HAP-1 (cell line): ENCODE results near the gene PLEKHF1.
"Not testable (repeated sequence)": the region's sequence is repeated elsewhere in the genome, so short reads cannot be mapped to it uniquely, and the experiment has no call there.

Experiments used
- DNase-seq, 2 experiments: peaks; one replicate each; pipeline ENCODE4 v3.0.0-alpha.2; 2016 to 2020; ENCODE audit warnings: low spot score in 2 of 2
- H3K27me3 ChIP-seq: fragments of 250-450 bp; sonication (Bioruptor Pico); 2 replicates; pipeline ENCODE4 v1.5.1; 2020; ENCODE audit warnings: low read depth, mild to moderate bottlenecking, moderate library complexity
- H3K36me3 ChIP-seq: fragments of 250-450 bp; sonication (Bioruptor Pico); replicated peaks from 2 replicates; pipeline ENCODE4 v1.5.1; 2020; ENCODE audit warnings: mild to moderate bottlenecking
- H3K4me1 ChIP-seq: fragments of 250-450 bp; sonication (Bioruptor Pico); 2 replicates; pipeline ENCODE4 v1.5.1; 2020; ENCODE audit warnings: mild to moderate bottlenecking
- H3K4me3 ChIP-seq: fragments of 250-450 bp; sonication (Bioruptor Pico); 2 replicates; pipeline ENCODE4 v1.5.1; 2020; ENCODE audit warnings: mild to moderate bottlenecking, moderate library complexity
- H3K9me3 ChIP-seq: fragments of 250-450 bp; sonication (Bioruptor Pico); 2 replicates; pipeline ENCODE4 v1.5.1; 2020; ENCODE audit warnings: mild to moderate bottlenecking, moderate library complexity
- in situ Hi-C: fragments of 300-500 bp; cut with MboI; formaldehyde crosslinking; loops from 3 replicates; pipeline ENCODE4 v1.14.3; 2020; ENCODE audit warnings: low sequenced_read_pairs, inconsistent platforms, mixed read lengths

The PLEKHF1 gene

DNA sequence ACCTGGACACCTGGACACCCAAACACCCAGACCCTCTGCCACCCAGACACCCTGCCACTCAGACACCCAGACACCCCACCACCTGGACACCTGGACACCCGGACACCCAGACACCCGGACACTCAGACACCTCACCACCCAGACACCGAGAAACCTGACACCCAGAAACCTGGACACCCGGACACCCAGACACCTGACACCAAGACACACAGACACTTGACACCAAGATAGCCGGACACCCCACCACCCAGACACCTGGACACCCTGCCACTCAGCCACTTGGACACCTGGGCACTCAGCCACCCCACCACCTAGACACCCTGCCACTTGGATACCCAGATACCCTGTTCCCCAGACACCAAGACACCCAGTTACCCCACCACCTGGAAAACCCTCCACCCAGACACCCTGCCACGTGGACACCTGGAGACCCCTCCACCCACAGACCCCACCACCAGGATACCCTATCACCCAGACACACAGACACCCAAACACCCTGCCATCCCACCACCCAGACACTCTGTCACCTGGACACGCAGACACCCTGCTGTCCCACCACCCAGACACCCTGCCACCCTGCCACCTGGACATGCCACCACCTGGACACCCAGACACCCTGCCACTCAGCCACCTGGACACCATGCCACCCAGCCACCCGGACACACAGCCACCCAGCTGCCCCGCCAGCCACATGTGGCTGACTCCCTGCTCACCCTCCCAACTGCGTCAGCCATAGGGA, 32.4 kb downstream of the PLEKHF1 start:
- in situ Hi-C loops, result loop anchor here (25.0 kb wide), 1 partner anchor 485 kb away; the partner anchor contains the start of gene UQCRFS1
- H3K36me3 ChIP-seq, result no peaks in the 10 kb centered on the region; the same call in 1 of the 2 replicates
- no peaks in the 10 kb centered on the region for H3K27me3 ChIP-seq
- no peaks in the 10 kb centered on the region for H3K4me1 ChIP-seq
- H3K4me3 ChIP-seq, result no peak overlapping the region
- H3K9me3 ChIP-seq, result no peaks in the 10 kb centered on the region; the same call in 1 of the 2 replicates
- no peak for DNase-seq

DNA sequence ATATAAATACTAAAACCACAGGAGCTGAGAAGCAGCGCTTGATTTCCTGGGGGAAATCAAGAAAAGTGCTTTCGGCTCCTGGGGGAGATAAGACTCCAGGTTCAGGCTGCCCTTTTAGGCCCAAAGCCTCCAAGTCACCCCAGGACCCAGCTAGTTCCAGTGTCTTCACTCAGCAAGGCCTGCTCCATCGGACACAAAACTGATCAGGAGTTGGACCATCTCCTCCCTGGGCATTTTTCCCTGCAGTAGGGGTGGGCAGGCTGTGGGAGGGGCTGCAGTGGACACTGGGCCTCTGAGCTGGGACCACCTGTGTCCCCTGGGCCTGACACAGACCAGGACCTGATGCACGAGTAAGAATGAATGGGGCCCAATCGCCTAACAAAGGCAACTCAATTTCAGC, 34.6 kb downstream of the PLEKHF1 start:
- Histone ChIP-seq H3K4me1 (no peaks in the 10 kb centered on the region), H3K36me3 (no peaks in the 10 kb centered on the region; the same call in 1 of the 2 replicates), H3K4me3 (no peak overlapping the region), H3K27me3 (no peaks in the 10 kb centered on the region), H3K9me3 (no peaks in the 10 kb centered on the region; the same call in 1 of the 2 replicates)
- in situ Hi-C loops, result loop anchor here (25.0 kb wide), 1 partner anchor 488 kb away; the partner anchor contains the start of gene UQCRFS1
- DNase-seq, result no peak

DNA sequence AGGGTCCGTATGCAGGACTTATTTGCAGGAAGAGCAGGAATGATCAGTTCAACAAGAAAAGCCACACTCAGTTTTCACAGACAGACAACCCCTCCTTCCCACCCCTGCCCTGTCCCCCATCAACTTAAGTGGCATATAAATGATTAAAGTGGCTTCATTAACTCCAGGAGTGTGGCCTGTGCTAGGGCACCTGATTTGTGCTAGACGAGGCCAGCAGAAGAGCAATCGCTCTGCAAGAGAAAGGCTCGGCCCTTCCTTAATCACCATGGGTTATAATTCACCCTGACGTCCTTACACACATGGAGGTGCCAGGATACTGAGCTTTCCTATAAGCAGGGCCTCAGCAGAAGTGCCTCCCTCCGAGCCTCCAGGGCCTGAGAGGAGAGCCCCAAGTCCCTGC, 35.2 kb downstream of the PLEKHF1 start:
- Histone ChIP-seq H3K9me3 (no peaks in the 10 kb centered on the region; the same call in 1 of the 2 replicates), H3K4me1 (no peaks in the 10 kb centered on the region), H3K27me3 (no peaks in the 10 kb centered on the region), H3K4me3 (no peak overlapping the region), H3K36me3 (no peaks in the 10 kb centered on the region; the same call in 1 of the 2 replicates)
- no peak for DNase-seq
- in situ Hi-C loops, result no loop called here

DNA sequence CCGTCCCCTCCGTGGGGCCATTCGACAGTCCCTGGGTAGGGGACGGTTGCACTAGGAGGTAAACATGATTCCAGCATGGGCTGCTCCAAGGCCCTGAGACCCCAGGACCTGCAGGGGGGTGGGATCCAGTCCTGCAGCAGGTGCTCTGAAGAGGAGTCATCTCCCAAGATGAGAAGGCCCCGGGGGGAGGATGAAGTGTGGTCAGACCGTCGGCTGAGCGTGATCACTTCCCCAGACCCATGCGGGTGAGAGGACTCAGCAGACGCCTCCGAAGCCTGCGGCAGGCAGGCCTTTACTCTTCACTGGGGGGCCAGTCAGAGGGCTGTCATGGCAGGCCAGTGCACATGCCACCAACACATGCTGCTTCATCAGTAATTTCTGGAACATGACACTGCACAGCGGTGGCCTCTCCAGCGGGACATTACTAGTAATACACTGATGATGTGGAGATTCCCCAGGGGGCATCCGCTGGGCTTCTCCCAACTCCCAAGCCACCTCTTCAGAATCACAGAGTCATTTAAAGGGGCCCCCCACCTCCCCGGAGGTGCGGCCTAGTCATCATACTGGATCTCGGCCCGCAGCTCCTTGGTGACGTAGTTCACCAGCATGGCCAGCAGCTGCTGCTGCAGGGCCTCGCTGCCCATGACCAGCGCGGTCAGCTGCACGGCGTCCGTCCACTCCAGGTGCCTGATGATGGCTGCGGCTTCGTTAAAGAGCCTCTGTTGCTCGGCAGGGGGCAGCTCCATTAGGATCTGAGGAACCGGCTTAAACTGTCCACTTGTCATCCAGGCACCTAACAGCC, 37.1 kb downstream of the PLEKHF1 start:
- H3K4me3 ChIP-seq, result no peak overlapping the region
- no peak for DNase-seq
- in situ Hi-C loops, result no loop called here
- H3K36me3 ChIP-seq, result peaks cover 4% of the 10 kb centered on the region; the same call in 1 of the 2 replicates
- H3K27me3 ChIP-seq, result no peaks in the 10 kb centered on the region
- no peaks in the 10 kb centered on the region for H3K4me1 ChIP-seq
- H3K9me3 ChIP-seq, result no peaks in the 10 kb centered on the region

DNA sequence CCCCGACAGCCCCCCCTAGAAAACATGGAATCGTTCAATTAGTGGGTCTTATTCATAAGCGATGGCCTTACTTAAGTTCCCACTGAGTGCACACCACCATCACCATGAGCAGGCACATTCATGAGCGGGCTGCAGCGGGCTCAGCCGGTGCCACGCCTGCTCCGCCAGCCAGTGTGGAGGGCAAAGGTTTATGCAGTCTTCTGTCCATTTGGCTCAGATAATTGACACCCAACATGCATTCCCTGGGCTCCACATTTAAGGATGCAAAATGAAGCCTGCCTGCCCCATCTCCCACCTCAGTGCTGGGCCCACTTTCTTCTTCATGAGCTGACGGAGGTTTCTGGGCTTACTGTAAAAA, 37.7 kb downstream of the PLEKHF1 start:
- Histone ChIP-seq H3K9me3 (no peaks in the 10 kb centered on the region), H3K4me1 (no peaks in the 10 kb centered on the region), H3K27me3 (no peaks in the 10 kb centered on the region), H3K4me3 (no peak overlapping the region), H3K36me3 (peaks cover 4% of the 10 kb centered on the region; the same call in 1 of the 2 replicates)
- in situ Hi-C loops, result no loop called here
- DNase-seq, result no peak

DNA sequence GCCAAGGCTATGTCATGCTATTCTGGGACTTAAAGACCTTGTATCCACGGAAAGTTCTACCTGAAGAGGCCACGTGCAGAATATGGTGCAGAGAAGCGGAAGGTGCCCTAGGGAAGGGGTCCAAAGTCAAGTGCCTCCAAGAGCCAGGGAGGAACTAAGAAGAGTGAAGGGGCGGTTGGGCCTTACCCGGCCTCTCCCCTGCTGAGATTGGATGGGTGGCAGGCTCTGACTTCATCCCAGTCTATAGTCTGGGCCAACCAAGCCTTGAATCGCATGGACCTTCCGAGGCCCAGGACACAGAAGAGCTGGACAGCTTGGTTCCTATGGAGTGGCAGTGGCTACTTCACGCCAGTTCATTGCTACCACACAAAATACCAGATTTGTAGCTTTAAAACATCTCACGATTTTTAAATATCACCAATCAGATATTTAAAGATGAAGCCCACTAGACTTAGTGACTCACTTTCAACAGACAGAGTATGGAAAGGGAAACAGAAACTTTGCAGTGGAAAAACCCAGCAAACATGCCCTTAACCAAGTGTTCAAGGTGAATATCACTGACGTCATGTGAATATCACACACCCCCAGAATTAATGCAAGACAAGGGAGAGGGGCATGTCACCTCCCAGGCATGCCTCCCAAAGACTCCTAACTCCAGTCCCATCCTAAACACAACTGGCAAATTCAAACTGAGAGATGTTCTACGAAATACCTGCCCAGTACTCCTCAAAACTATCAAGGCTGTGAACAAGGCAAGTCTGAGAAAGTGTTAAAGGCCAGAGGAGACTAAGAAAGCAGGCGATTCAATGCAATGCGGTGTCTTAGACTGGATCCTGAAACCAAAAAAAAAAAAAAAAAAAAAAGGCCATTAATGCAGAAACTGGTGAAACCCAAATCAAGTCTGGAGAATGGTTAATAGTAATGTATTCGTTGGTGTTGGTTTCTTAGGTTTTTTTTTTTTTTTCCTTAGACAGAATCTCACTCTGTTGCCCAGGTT, 39.6 kb downstream of the PLEKHF1 start:
- in situ Hi-C loops, result no loop called here
- H3K27me3 ChIP-seq, result no peaks in the 10 kb centered on the region
- H3K9me3 ChIP-seq, result no peaks in the 10 kb centered on the region
- peaks cover 8% of the 10 kb centered on the region; the same call in 1 of the 2 replicates for H3K36me3 ChIP-seq
- H3K4me1 ChIP-seq, result no peaks in the 10 kb centered on the region
- H3K4me3 ChIP-seq, result no peak overlapping the region
- no peak for DNase-seq

DNA sequence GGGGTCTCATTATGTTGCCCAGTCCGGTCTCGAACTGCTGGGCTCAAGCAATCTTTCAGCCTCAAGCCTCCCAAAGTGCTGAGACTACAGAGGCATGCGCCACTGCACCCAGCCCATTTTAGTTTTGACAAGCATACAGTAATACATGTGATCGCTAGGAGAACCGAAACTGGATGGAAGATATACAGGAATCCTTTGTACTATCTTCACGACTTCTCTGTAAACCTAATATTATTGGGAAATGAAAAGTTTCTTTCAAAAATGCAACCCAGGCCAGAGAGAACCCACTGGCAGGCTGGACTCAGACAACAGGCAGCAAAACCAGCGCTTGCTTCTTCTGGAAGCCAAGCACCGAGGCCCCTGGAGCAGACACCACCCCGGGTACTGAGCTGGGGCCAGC, 40.4 kb downstream of the PLEKHF1 start:
- Histone ChIP-seq H3K4me3 (no peak overlapping the region), H3K27me3 (no peaks in the 10 kb centered on the region), H3K9me3 (no peaks in the 10 kb centered on the region), H3K4me1 (no peaks in the 10 kb centered on the region), H3K36me3 (peaks cover 8% of the 10 kb centered on the region; the same call in 1 of the 2 replicates)
- in situ Hi-C loops, result no loop called here
- DNase-seq, result no peak

DNA sequence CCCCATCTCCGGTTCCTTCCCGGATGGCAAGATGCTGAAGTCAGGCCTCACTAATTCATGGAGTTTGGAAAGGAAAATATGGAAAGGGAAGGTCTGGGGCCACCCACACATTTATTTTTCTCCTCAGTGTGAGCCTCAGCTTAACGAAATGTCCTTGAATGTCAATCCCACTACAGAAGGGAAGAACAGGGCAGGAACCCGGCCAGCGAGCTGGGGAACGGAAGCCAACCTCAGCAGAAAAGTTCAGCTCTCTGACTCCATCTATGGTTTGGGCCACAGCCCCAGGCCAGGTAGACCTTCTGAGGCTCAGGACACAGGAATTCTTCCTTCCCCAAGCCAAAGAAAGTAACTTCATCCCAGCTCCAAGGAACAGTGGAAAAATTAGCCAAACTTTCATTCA, 41.4 kb downstream of the PLEKHF1 start:
- in situ Hi-C loops, result no loop called here
- Histone ChIP-seq H3K4me3 (no peak overlapping the region), H3K27me3 (no peaks in the 10 kb centered on the region), H3K9me3 (no peaks in the 10 kb centered on the region), H3K4me1 (no peaks in the 10 kb centered on the region), H3K36me3 (peaks cover 8% of the 10 kb centered on the region; the same call in 1 of the 2 replicates)
- no peak for DNase-seq

DNA sequence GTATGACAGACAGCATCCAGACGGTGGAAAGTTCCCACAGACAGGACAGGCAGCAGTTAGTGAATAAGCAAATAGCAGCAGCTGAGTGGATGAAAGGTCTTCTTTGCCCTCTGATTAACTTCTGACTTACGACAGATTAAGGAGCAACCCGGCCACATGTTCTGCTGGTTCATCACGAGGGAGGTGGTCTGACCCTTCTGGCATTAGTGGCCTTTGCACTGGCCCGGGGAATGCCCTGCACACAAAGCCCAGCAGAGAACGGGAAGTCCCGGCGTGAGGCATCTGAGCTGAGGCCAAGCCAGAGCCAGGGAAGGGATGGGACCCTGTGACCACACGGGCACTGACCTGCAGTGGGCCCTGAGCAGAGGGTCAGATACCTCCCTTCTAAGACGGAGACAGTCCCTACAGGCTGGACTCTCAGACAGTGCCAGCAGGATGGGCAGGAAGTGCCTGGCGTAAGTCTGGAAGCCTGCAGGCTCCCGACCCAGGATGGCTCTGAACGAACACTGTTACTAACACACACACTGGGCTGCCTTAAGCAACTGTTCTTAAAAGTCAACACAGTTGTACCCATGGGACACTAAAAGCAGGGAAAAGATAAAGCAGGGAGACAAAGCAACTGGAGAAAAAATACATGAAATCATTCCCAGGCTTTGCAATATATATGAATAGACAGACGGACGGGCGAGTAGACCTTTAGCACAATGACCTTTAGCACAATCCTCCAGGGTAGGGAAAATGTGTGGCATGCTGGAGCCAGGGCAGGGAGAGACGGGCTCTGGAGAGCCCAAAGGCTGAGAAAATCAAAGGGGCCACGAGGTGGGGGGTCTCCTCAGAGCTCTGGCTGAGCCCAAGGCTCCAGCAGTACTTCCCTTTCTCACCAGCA, 43.5 kb downstream of the PLEKHF1 start:
- Histone ChIP-seq H3K36me3 (0 out of 2 replicates have a peak, but pooled peaks cover 8% of the 10 kb centered on the region), H3K9me3 (no peaks in the 10 kb centered on the region), H3K4me1 (peaks cover 2% of the 10 kb centered on the region; the same call in 1 of the 2 replicates), H3K27me3 (no peaks in the 10 kb centered on the region), H3K4me3 (no peak overlapping the region)
- DNase-seq, result no peak
- in situ Hi-C loops, result no loop called here

DNA sequence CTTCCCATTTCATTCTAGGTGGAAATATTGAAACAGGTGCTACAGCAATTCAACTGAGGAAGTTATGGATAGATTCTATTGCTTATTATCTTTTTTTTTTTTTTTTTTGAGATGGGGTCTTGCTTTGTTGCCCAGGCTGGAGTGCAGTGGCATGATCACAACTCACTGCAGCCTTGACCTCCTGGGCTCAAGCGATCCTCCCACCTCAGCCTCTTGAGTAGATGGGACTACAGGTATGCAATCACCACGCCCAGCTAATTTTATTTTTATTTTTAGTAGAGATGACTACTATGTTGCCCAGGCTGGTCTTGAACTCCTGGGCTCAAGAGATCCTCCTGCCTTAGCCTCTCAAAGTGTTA, 44.2 kb downstream of the PLEKHF1 start:
- H3K4me1 ChIP-seq, in situ Hi-C loops, H3K36me3 ChIP-seq, DNase-seq, H3K9me3 ChIP-seq, H3K4me3 ChIP-seq, H3K27me3 ChIP-seq: not testable (repeated sequence)

DNA sequence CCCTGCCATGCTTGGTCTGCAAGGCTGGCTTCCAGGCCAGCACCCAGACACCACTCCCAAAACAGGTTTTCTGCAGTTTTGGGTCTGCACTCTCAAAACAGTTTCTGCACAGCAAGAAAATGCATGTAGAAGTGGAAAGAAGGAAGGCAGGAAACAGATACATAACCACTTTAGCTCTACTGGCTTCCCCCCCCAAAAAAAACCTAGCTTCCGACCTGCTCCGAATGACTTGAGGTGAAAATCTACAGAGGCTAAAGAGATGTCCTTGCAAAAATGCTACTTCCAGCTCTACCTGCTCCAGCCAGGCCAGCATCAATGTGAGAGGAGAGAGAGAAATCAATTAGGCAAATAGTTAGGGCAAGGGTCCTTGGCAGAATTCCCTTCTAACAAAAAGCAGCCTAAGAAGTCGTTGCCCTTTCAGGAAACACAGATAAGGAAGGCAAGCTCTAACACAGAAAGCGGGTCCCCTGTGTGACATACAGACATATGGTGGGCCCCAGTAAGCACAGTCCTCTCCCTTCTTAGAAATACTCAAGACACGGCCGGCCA, 46.4 kb downstream of the PLEKHF1 start:
- 0 out of 2 replicates have a peak, but pooled peaks cover 8% of the 10 kb centered on the region for H3K36me3 ChIP-seq
- in situ Hi-C loops, result no loop called here
- H3K4me3 ChIP-seq, result no peak overlapping the region
- no peaks in the 10 kb centered on the region for H3K27me3 ChIP-seq
- H3K4me1 ChIP-seq, result peaks cover 13% of the 10 kb centered on the region
- no peaks in the 10 kb centered on the region for H3K9me3 ChIP-seq
- DNase-seq, result no peak

DNA sequence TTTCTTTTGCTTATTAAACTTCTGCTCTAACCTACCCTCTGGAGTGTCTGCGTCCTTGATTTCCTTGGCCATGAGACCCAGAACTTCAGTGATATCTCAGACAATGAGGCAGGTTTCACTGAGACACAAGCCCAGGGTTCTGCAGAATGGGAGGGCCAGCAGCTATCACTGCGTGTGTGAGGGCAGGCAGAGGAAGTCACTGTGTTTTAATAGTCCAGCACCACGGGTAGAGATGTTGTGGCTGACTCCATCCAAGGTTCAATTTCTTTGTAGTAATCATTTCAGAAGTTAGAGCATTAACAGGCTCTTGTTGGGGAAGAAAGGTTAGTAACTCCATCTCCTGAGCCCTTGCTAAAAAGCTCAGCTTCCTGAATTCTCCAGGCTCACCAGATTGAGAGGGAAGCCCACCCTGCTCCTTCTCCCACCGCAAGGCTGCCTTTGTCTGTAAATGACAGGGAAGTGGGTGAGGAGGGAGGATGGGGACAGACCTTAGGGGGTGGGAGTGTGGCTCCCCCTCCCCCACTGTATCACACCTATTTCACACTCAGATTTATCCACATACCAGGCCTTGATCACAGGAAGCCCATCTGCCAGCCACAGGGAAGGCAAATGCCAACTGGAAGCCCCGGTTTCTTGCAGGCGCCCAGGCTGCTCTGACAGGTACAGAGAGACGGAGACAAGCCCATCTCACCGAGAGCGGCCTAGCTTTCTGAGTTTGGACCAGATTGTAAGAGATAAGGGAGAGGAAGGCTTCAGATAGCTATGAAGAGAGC, 47.7 kb downstream of the PLEKHF1 start:
- in situ Hi-C loops, result no loop called here
- H3K4me3 ChIP-seq, result no peak overlapping the region

More for the DNA sequence above, 47.7 kb downstream of the PLEKHF1 start:
- H3K9me3 ChIP-seq, result no peaks in the 10 kb centered on the region
- DNase-seq, result no peak
- no peaks in the 10 kb centered on the region for H3K27me3 ChIP-seq
- H3K4me1 ChIP-seq, result peaks cover 15% of the 10 kb centered on the region
- 0 out of 2 replicates have a peak, but pooled peaks cover 3% of the 10 kb centered on the region for H3K36me3 ChIP-seq
